ENCODE measurements around the gene SCAF11. TPM values are rescaled to one million over a fixed set of nuclear protein-coding genes. Genes with fewer than 3 reads are reported as not detected.

The SCAF11 gene
- total RNA-seq, 1 experiment from 2014 or later = 75.7 TPM

- BruUV-seq (replicated peaks) = no TSS peak
- Histone ChIP-seq H3K4me3 (ENCODE audit: low read length) (no peak overlapping the region), H3K79me2 (ENCODE audit: low read length) (no peaks in the 10 kb centered on the region), H3K9ac (ENCODE audit: low read length) (no peak overlapping the region), H4K20me1 (ENCODE audit: low read length) (no peaks in the 10 kb centered on the region), H3K4me1 (ENCODE audit: insufficient read depth, low read length) (no peaks in the 10 kb centered on the region), H3K27ac (ENCODE audit: low read length) (no peak overlapping the region), H3K9me3 (ENCODE audit: low read length) (no peaks in the 10 kb centered on the region), H3K9me2 (replicated peaks; ENCODE audit: low read length) (no peaks in the 10 kb centered on the region), H3K36me3 (ENCODE audit: low read depth, low read length) (no peaks in the 10 kb centered on the region), H3F3A (ENCODE audit: low read length, unreplicated experiment) (no peaks in the 10 kb centered on the region), H2AFZ (ENCODE audit: low read length) (no peak overlapping the region), H3K27me3 (ENCODE audit: low read length) (no peaks in the 10 kb centered on the region), H3K4me2 (ENCODE audit: low read length) (no peak overlapping the region)
- no peak for TF ChIP-seq EZH2phosphoT487 (IDR thresholded peaks at IDR 0.05; ENCODE audit: borderline replicate concordance, low read length)
- DNase-seq (no peak), ATAC-seq (no peak)
- CTCF ChIA-PET = no interaction called here
- POLR2A ChIA-PET (ENCODE audit: unreplicated experiment) = no interaction called here
- intact Hi-C loops (cut with micrococcal nuclease) = no loop called here
Measured at GRCh38 chr12:45915405-45915804, 75.0 kb downstream of the SCAF11 start.

DNA sequence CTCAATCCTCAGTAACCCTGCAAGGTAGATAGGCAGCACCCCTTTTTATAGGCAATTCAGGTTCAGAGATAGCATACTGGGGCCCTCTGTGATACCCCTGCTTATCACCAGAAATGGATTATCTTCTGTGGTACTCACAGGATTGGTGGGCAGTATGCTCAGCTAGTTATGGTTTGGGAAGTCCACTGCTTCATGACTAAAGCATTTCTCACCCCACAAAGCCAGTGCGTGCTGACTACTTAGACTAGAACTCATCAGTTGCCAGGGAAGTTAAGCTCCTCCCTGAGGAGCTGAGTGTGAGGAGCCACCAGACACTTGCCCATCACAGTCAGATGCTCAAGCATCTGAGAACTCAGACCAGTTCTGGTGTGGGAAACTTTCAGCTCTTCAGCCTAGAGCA is 76.3 kb downstream of the SCAF11 start:
- Histone ChIP-seq H3K36me3 (ENCODE audit: low read depth, low read length) (no peaks in the 10 kb centered on the region), H3F3A (ENCODE audit: low read length, unreplicated experiment) (no peaks in the 10 kb centered on the region), H4K20me1 (ENCODE audit: low read length) (no peaks in the 10 kb centered on the region), H3K9me2 (replicated peaks; ENCODE audit: low read length) (no peaks in the 10 kb centered on the region), H3K27me3 (ENCODE audit: low read length) (no peaks in the 10 kb centered on the region), H3K4me2 (ENCODE audit: low read length) (no peak overlapping the region), H3K27ac (ENCODE audit: low read length) (no peak overlapping the region), H3K4me3 (ENCODE audit: low read length) (no peak overlapping the region), H3K4me1 (ENCODE audit: insufficient read depth, low read length) (no peaks in the 10 kb centered on the region), H3K9ac (ENCODE audit: low read length) (no peak overlapping the region), H2AFZ (ENCODE audit: low read length) (no peak overlapping the region), H3K79me2 (ENCODE audit: low read length) (no peaks in the 10 kb centered on the region), H3K9me3 (ENCODE audit: low read length) (no peaks in the 10 kb centered on the region)
- DNase-seq = peak; percentile 56
- peak; percentile 79 for ATAC-seq
- POLR2A ChIA-PET (ENCODE audit: unreplicated experiment) = no interaction called here
- TF ChIP-seq EZH2 (IDR thresholded peaks at IDR 0.05; ENCODE audit: low read length, unreplicated experiment) (no peak), CTCF (conservative IDR thresholded peaks at IDR 0.05; ENCODE audit: low read depth, low read length) (no peak), EZH2phosphoT487 (IDR thresholded peaks at IDR 0.05; ENCODE audit: borderline replicate concordance, low read length) (no peak)
- intact Hi-C loops (cut with micrococcal nuclease) = no loop called here
- CTCF ChIA-PET = interaction anchor here (0.7 kb wide), 1 partner anchor 786 kb away, joined by 3 read pairs; no protein-coding TSS in a partner anchor
- BruUV-seq (replicated peaks) = no TSS peak

GRCh38 chr12:45913631-45914030 is 76.7 kb downstream of the SCAF11 start:
- H3K4me2 ChIP-seq (ENCODE audit: low read length) = no peak overlapping the region
- no peak overlapping the region for H2AFZ ChIP-seq (ENCODE audit: low read length)
- no peaks in the 10 kb centered on the region for H3K27me3 ChIP-seq (ENCODE audit: low read length)
- H3K27ac ChIP-seq (ENCODE audit: low read length) = no peak overlapping the region
- no peak for DNase-seq
- H3K4me1 ChIP-seq (ENCODE audit: insufficient read depth, low read length) = no peaks in the 10 kb centered on the region
- CTCF ChIA-PET = no interaction called here
- no peaks in the 10 kb centered on the region for H3F3A ChIP-seq (ENCODE audit: low read length, unreplicated experiment)
- H3K9ac ChIP-seq (ENCODE audit: low read length) = no peak overlapping the region
- no peaks in the 10 kb centered on the region for H3K9me2 ChIP-seq (replicated peaks; ENCODE audit: low read length)
- no peaks in the 10 kb centered on the region for H3K36me3 ChIP-seq (ENCODE audit: low read depth, low read length)
- POLR2A ChIA-PET (ENCODE audit: unreplicated experiment) = no interaction called here
- no peaks in the 10 kb centered on the region for H4K20me1 ChIP-seq (ENCODE audit: low read length)
- no TSS peak for BruUV-seq (replicated peaks)
- no peaks in the 10 kb centered on the region for H3K79me2 ChIP-seq (ENCODE audit: low read length)
- H3K9me3 ChIP-seq (ENCODE audit: low read length) = no peaks in the 10 kb centered on the region
- ATAC-seq = peak; percentile 12
- no peak overlapping the region for H3K4me3 ChIP-seq (ENCODE audit: low read length)
- intact Hi-C loops (cut with micrococcal nuclease) = no loop called here
- no peak for TF ChIP-seq EZH2 (IDR thresholded peaks at IDR 0.05; ENCODE audit: low read length, unreplicated experiment)
- TF ChIP-seq EZH2phosphoT487 (IDR thresholded peaks at IDR 0.05; ENCODE audit: borderline replicate concordance, low read length) = no peak
- no peak for TF ChIP-seq CTCF (conservative IDR thresholded peaks at IDR 0.05; ENCODE audit: low read depth, low read length)
